Adrenal gland (tissue), 5 donors: ENCODE measurements around the gene TMSB4X.

Experiments used
- POLR2A ChIP-seq, 2 donors: fragments of 450-650 bp; IDR thresholded peaks; one replicate each; pipeline ENCODE4 v1.6.1; 2017; ENCODE audit warnings: antibody characterized with exemption in 2 of 2, mild to moderate bottlenecking in 2 of 2, moderate library complexity in 1 of 2
- TF ChIP-seq, protein P1 (sequence below), 6 experiments: fragments of 450-650 bp in 4 of 6; fragments of 200-600 bp in 2 of 6; sonication (generic) in 1 of 6; IDR thresholded peaks; 1 replicate in 5 of 6; 2 replicates in 1 of 6; pipeline versions ENCODE4 v1.5.1 to v1.8.0; 2016 to 2021; ENCODE audit warnings: antibody characterized with exemption in 6 of 6, mild to moderate bottlenecking in 2 of 6, moderate library complexity in 1 of 6
- donor health status: DM: no; HTN: no; CAD: no.

DNA sequence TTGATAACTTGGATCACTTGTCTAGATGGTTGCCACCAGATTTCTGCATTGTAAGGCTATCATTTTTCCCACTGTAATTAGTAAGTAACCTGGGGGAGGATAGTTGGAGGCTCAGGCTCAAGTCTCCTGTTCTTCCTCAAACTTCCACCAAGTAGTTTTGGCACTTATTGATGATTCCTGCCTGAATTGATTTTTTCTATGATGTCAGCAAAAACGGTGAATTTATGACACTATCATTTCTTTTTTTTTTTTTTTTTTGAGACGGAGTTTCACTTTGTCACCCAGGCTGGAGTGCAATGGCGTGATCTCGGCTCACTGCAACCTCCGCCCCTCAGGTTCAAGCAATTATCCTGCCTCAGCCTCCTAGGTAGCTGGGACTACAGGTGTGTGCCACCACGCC is 12.4 kb downstream of the TMSB4X start:
- TF ChIP-seq, protein P1, sequence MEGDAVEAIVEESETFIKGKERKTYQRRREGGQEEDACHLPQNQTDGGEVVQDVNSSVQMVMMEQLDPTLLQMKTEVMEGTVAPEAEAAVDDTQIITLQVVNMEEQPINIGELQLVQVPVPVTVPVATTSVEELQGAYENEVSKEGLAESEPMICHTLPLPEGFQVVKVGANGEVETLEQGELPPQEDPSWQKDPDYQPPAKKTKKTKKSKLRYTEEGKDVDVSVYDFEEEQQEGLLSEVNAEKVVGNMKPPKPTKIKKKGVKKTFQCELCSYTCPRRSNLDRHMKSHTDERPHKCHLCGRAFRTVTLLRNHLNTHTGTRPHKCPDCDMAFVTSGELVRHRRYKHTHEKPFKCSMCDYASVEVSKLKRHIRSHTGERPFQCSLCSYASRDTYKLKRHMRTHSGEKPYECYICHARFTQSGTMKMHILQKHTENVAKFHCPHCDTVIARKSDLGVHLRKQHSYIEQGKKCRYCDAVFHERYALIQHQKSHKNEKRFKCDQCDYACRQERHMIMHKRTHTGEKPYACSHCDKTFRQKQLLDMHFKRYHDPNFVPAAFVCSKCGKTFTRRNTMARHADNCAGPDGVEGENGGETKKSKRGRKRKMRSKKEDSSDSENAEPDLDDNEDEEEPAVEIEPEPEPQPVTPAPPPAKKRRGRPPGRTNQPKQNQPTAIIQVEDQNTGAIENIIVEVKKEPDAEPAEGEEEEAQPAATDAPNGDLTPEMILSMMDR (IDR thresholded peaks at IDR 0.05) = no peak
- TF ChIP-seq POLR2A (IDR thresholded peaks at IDR 0.05) = no peak
